ENCODE results near the gene ISY1.

Gene ISY1

GRCh38 chr3:129160891-129161859 lies at the start of gene ISY1:
Gene ISY1 (minus strand): TSS chr3:129161063. CDS start chr3:129160975, 88 bp downstream.
- H3K27me3 Mint-ChIP-seq (ENCODE audit: low read depth), result no peaks in the 10 kb centered on the region
- H3K4me3 Mint-ChIP-seq, result peak within 1 kb of the TSS; percentile 90 to 98 (median 94)
- peaks cover 18% of the 10 kb centered on the region for H3K36me3 Mint-ChIP-seq (ENCODE audit: low read depth)
- peak; percentile 67 to 75 (median 71) for TF ChIP-seq CTCF (IDR thresholded peaks at IDR 0.05; ENCODE audit: unreplicated experiment in 3 of 3)
- peak within 1 kb of the TSS; percentile 100 for H3K27ac Mint-ChIP-seq
- H3K4me1 Mint-ChIP-seq, result peaks cover 35% of the 10 kb centered on the region
- no peaks in the 10 kb centered on the region for H3K9me3 Mint-ChIP-seq

- H3K4me1 Mint-ChIP-seq, result peaks cover 18% of the 10 kb centered on the region
- no peaks in the 10 kb centered on the region for H3K9me3 Mint-ChIP-seq
- no peak for TF ChIP-seq CTCF (IDR thresholded peaks at IDR 0.05; ENCODE audit: unreplicated experiment in 3 of 3)
- H3K36me3 Mint-ChIP-seq (ENCODE audit: low read depth), result no peaks in the 10 kb centered on the region
- H3K27me3 Mint-ChIP-seq (ENCODE audit: low read depth), result no peaks in the 10 kb centered on the region
- no peak overlapping the region for H3K4me3 Mint-ChIP-seq
- peak overlapping the region; percentile 84 to 97 (median 93) for H3K27ac Mint-ChIP-seq
Measured at GRCh38 chr3:129207479-129207878, 46.6 kb upstream of the ISY1 start.

GRCh38 chr3:129205109-129205832 lies 44.4 kb upstream of the ISY1 start:
- Mint-ChIP-seq H3K27me3 (ENCODE audit: low read depth) (no peaks in the 10 kb centered on the region), H3K4me3 (no peak overlapping the region), H3K36me3 (ENCODE audit: low read depth) (no peaks in the 10 kb centered on the region), H3K27ac (no peak overlapping the region), H3K4me1 (peaks cover 10% of the 10 kb centered on the region), H3K9me3 (no peaks in the 10 kb centered on the region)
- no peak for TF ChIP-seq CTCF (IDR thresholded peaks at IDR 0.05; ENCODE audit: unreplicated experiment in 3 of 3)

DNA sequence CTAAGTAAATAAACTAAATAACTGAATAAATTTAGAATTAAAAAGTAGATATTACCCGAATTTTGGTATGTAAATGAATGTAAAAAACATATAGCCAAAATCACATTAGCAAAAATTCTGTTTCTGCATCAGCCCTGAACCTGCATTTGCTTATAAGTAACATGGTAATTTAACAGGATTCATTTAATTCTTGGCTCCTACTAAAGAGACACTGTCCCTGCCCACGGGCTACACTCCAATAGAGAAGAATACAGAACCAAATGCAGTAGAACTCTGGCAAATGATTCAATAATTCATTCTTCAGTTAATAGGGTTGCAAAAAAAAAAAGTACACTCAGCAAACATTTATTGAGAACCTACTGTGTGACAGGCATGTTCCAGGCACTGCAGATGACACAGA lies 43.6 kb upstream of the ISY1 start:
- H3K27me3 Mint-ChIP-seq (ENCODE audit: low read depth), result no peaks in the 10 kb centered on the region
- H3K9me3 Mint-ChIP-seq, result no peaks in the 10 kb centered on the region
- peaks cover 7% of the 10 kb centered on the region for H3K4me1 Mint-ChIP-seq
- no peak overlapping the region for H3K27ac Mint-ChIP-seq
- no peaks in the 10 kb centered on the region for H3K36me3 Mint-ChIP-seq (ENCODE audit: low read depth)
- no peak for TF ChIP-seq CTCF (IDR thresholded peaks at IDR 0.05; ENCODE audit: unreplicated experiment in 3 of 3)
- H3K4me3 Mint-ChIP-seq, result no peak overlapping the region

- H3K27me3 Mint-ChIP-seq (ENCODE audit: low read depth), result no peaks in the 10 kb centered on the region
- H3K4me3 Mint-ChIP-seq, result no peak overlapping the region
- H3K4me1 Mint-ChIP-seq, result no peaks in the 10 kb centered on the region
- no peak for TF ChIP-seq CTCF (IDR thresholded peaks at IDR 0.05; ENCODE audit: unreplicated experiment in 3 of 3)
- H3K9me3 Mint-ChIP-seq, result no peaks in the 10 kb centered on the region
- H3K36me3 Mint-ChIP-seq (ENCODE audit: low read depth), result no peaks in the 10 kb centered on the region
- H3K27ac Mint-ChIP-seq, result no peak overlapping the region
Measured at GRCh38 chr3:129199366-129199765, 38.5 kb upstream of the ISY1 start.
